ENCODE measurements around the gene RCN2.
A peak's percentile ranks its signal among the peaks of the same experiment; 100 is the strongest.
"Not testable (repeated sequence)": the region's sequence is repeated elsewhere in the genome, so short reads cannot be mapped to it uniquely, and the experiment has no call there.

RCN2 gene, protein sequence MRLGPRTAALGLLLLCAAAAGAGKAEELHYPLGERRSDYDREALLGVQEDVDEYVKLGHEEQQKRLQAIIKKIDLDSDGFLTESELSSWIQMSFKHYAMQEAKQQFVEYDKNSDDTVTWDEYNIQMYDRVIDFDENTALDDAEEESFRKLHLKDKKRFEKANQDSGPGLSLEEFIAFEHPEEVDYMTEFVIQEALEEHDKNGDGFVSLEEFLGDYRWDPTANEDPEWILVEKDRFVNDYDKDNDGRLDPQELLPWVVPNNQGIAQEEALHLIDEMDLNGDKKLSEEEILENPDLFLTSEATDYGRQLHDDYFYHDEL

DNA sequence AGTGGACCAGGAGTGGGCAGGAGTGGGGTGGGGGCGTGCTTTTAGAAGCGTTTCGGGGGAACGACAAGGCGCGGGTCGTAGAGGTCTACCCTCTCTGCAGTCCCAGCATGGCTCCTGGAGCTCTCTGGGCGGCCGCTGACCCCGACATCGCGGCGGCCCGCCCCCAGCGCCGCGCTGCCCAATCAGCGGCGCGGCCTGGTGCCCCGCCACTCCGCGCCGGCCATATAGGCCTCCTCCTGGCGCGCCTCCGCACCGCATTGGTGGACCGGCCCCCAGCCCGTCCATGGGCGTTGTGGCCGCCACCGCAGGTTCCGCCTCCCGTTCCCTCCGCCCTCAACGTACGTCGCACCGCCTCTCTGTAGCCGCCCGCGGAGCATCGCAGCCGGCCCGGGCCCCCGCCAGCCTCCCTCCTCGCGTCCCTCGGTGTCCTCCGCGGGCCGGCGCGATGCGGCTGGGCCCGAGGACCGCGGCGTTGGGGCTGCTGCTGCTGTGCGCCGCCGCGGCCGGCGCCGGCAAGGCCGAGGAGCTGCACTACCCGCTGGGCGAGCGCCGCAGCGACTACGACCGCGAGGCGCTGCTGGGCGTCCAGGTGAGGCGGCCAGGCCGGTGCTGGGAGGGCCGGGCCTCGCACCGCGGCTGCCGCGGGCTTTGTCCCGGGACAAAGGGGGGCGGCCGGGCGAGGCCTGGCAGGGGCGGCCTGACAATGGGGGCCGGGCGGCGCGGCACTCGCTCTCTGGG lies at the start of gene RCN2:
Gene RCN2 (plus strand): TSS at position 353 of the 738 bp plus-strand sequence. CDS start 93 bp downstream, at position 446.
- peak; percentile 62 for DNase-seq

DNA sequence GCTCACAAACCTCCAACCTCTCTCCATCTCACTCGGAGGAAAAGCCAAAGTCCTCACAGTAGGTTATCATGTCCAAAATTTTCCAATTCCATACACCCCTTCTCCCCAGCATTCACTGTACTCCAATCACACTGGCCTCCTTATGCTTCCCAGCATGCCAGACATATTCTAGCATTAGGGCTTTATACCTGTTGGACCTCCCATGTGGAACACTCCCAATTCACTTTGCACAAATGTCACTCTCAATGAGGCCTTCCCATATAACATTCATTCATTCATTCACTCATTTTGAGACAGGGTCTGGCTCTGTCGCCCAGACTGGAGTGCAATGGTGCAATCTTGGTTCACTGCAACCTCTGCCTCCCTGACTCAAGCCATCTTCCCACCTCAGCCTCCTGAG lies 46.3 kb upstream of the RCN2 start:
- no peak for DNase-seq

DNA sequence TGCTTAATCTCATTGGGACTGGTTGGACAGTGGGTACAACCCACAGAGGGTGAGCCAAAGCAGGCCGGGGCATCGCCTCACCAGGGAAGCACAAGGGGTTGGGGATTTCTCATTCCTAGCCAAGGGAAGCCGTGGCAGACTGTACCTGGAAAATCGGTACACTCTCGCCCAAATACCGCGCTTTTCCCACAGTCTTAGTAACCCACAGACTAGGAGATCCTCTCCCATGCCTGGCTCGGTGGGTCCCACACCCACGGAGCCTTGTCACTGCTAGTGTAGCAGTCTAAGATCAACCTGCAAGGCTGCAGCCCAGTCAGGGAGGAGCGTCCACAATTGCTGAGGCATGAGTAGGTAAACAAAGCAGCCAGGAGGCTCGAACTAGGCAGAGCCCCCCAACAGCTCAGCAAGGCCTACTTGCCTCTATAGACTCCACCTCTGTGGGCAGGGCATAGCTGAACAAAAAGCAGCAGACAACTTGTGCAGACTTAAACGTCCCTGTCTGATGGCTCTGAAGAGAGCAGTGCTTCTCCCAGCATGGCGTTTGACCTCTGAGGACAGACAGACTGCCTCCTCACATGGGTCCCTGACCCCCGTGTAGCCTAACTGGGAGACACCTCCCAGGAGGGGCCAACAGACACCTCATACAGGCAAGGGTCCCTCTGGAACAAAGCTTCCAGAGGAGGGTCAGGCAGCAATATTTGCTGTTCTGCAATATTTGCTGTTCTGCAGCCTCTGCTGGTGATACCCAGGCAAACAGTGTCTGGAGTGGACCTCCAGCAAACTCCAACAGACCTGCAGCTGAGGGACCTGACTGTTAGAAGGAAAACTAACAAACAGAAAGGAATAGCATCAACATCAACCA lies 44.0 kb upstream of the RCN2 start:
- DNase-seq, result not testable (repeated sequence)

DNA sequence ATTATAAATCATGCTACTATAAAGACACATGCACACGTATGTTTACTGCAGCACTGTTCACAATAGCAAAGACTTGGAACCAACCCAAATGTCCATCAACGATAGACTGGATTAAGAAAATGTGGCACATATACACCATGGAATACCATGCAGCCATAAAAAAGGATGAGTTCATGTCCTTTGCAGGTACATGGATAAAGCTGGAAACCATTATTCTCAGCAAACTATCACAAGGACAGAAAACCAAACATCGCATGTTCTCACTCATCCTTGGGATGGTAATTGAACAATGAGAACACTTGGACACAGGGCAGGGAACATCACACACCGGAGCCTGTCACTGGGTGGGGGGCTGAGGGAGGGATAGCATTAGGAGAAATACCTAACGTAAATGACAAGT lies 38.7 kb upstream of the RCN2 start:
- not testable (repeated sequence) for DNase-seq

DNA sequence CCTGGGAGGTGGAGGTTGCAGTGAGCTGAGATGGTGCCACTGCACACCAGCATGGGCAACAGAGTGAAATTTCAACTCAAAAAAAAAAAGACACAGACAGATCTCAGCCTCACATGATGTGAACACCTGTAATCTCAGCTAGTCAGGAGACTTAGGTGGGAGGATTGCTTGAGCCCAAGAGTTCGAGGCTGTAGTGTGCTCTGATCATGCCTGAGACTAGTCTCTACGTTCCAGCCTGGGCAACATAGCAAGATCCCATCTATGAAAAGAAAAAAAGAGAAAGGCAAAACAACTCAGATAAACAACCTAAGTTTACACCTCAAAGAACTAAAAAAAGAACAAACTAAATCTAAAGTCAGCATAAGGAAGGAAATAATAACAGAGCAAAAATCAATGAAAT lies 37.4 kb upstream of the RCN2 start:
- DNase-seq, result no peak

DNA sequence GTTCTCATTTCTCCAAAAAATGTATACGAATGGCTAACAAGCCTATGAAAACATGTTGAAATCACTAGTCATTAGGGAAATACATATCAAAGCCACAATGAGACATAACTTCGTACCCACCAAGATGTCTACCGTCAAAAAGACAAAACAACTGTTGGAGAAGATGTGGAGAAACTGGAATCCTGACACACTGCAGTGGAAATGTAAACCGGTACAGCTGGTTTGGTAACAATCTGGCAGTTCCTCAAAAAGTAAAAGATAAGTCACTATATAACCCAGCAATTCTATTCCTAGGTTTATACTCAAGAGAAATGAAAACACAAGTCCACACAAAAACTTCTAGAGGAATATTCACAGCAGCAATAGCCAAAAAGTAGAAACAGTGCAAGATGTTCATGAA lies 33.4 kb upstream of the RCN2 start:
- no peak for DNase-seq

DNA sequence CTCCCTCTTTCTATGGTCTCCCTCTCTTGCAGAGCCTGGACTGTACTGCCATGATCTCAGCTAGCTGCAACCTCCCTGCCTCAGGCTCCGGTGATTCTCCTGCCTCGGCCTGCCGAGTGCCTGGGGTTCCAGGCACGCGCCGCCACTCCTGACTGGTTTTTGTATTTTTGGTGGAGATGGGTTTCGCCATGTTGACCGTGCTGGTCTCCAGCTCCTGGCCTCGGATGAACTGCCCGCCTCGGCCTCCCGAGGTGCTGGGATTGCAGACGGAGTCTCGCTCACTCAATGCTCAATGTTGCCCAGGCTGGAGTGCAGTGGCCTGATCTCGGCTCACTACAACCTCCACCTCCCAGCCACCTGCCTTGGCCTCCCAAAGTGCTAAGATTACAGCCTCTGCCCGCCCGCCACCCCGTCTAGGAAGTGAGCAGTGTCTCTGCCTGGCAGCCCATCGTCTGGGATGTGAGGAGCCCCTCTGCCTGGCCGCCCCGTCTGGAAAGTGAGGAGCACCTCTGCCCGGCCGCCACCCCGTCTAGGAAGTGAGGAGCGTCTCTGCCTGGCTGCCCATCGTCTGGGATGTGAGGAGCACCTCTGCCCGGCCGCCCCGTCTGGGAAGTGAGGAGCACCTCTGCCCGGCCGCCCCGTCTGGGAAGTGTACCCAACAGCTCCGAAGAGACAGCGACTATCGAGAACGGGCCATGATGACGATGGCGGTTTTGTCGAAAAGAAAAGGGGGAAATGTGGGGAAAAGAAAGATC lies 32.2 kb upstream of the RCN2 start:
- DNase-seq, result not testable (repeated sequence)

DNA sequence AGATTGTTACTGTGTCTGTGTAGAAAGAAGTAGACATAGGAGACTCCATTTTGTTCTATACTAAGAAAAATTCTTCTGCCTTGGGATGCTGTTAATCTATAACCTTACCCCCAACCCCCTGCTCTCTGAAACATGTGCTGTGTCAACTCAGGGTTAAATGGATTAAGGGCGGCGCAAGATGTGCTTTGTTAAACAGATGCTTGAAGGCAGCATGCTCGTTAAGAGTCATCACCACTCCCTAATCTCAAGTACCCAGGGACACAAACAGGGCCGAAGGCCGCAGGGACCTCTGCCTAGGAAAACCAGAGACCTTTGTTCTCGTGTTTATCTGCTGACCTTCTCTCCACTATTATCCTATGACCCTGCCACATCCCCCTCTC lies 31.6 kb upstream of the RCN2 start:
- DNase-seq, result not testable (repeated sequence)

DNA sequence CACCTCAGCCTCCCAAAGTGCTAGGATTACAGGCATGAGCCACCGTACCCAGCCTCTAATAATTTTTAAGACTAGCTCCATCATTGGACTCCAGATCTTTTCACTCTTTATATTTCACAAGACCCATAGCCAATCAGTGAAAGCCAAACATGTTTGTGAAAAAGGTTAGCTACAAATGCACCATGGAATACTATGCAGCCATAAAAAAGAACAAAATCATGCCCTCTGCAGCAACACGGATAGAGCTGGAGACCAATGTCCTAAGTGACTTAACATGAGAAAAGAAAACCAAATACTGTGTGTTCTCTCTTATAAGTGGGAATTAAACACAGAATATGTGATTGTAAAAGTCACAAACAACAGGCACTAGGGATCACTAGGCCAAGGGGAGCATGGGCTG lies 29.6 kb upstream of the RCN2 start:
- no peak for DNase-seq

DNA sequence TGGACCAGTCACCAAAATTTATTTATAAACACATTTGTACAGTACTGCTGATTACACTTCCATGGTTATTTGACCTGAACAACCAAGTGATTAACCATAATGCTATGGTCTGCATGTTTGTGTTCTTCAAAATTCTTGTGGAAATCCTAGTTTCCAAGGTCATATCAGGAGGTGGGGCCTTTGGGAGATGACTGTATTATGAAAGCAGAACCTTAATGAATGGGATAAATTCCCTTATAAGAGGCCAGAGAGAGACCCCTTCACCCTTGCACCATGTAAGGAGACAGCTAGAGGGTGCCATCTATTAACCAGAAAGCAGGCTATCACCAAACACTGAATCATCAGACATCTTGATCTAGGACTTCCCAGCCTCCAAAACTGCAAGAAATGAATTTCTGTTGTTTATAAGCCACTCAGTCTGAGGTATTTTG lies 28.3 kb upstream of the RCN2 start:
- peak; percentile 9 for DNase-seq

DNA sequence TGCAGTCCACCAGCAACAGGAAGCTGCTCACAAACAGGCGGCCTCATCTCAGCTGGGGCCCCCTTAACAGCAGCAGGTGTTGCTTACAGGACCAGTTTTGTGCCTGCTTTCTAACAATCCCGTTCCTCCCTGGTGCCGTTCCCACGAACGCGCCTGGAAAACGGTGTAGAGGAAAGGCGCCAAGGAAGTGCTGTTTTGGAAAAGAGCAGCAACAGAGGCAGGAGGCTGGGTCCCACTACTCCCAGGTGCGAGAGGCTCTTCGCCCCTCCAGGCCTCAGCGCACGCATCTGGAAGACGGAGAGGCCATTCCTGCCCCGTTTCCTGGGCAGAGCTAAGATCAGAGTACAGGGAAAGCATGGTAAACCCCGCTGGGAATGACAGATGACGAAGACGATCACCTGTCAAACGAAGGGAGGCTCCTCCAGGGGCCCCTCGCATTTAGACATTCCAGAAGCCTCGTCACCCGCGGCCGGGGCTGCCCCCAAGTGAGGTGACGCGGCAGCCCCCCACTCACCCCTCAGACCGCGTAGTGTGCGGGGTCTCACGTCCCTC lies 27.0 kb upstream of the RCN2 start:
- DNase-seq, result no peak

DNA sequence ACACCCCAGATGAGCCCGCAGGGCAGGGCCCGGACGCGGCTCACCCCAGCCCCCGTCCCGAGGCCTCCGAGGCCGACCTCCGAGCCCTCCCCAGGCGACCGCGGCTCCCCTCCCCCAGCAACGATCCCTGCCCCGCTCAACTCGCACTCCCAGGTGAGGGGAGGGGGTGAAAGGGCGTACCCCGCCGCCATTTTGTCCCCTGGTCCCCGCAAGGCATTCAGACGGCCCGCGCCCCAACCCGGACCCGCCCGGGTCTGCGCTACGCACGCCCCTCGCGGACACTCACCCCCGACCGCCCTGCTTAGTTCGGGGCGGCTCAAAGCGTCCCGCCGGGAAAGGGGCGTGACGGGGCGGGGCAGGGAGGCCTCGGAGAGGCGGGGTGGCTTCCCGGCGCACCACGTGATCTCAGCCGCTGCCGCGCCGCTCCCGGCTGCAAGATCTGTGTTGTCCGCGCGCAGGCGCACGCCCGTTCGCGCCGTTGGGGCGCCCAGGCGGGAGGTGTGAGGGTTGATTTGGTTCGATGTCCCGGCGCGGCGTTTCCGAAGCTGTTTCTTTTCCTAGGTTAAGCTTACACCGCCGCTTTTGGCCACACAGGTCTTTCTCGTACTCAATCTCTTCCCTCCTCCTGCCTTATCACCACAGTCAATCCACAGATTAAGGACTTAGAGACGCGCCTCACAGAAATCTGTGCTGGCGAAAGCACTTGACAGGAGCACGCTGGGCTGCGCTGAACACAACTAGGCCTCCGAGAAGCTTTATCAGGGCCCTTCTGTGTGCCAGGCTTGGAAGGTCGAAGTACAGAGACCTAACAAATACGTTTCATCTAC lies 26.3 kb upstream of the RCN2 start, which contains the start of gene SCAPER:
Gene SCAPER (minus strand): TSS at position 328 of the 827 bp plus-strand sequence. CDS start 21,523 bp downstream, outside the sequence.
- peak; percentile 42 for DNase-seq

DNA sequence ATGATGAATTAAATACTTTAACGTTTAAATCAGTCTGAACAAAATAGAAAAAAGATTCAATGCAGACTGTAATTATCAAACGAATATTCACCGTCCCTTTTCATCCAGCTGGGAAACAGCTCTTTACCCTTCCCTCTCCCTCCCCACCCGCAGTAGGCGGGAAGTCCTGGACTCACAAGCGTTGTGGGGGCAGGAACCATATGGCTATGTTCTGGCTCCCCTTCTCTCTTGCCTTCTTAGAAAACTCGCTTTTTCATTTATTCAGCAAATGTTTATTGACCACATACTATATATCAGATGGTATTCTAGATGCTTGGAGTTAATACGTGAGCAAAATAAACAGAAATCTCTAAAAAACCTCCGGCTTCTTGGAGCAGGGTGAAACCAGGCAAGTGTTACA lies 25.7 kb upstream of the RCN2 start:
- no peak for DNase-seq

DNA sequence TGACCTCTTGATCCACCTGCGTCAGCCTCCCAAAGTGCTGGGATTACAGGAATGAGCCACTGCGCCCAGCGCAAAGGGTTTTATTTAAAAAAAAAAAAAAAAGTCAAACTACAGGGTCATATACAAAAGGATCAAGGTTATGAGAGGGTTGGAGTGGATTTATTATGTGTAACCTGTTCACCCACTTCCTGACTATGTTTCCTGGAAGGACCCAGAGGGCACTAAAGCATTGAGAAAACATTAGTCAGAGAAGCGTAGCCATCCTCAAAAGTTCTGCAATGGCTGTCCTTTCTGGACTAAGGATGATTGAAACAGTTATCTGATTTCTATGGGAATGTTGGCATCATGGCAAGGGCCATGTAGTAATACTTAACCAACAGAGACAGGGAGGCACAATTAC lies 19.1 kb upstream of the RCN2 start:
- DNase-seq, result no peak

DNA sequence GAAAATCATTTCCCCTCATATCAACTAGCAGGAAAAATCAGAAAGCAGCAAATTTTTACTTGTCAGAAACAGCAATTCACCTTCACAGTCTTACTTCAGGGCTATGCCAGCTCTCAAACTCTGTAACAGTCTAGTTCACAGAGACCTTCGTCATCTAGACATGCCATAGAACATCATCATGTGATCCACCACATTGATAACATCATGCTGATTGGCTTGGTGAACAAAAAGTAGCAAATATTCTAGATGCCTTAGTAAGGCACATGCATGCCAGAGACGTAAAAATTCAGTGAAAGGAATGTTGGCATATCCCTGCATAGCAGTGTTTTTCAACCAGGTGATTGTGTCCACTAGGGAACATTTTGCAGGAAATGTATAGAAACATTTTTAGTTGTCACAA lies 17.8 kb upstream of the RCN2 start:
- DNase-seq, result no peak

DNA sequence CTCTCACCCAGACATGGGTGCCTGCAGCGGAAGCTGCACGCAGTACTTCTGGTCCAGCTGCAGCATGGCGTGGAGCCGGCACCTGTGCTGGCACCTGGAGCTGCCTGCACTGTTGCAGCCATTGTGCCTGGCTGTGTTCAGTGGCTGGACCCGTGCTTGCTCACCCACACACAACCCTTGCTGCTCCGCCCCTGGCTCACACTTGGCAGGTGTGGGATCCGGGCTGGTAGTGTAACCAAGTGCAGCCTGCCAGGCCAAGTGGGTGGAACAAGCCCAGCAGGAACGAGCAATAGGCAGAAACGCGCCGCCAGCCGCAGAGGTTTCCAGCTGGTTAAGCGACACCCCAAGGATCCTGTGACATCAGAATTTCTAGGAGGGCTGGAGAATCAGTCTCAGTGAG lies 15.2 kb upstream of the RCN2 start:
- no peak for DNase-seq

DNA sequence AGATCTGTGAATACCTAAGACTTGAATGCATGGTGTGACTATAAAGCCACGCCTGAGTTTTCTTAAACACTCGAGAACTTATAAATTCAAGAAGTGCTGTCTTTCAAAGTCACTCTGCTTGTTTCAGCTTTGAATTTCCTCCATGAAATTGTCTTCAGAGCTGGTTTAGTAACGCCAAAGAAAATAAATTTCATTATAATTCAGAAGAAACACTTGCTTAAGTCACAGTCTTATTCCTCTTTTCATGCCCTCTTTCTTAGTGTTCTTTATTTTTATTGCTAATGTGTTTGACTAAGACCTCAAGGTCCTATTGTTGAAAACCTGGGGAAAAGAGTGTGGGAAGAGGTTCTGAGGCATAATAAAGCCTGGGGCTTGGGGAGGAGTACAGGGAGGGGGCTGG lies 3.3 kb upstream of the RCN2 start:
- DNase-seq, result no peak

DNA sequence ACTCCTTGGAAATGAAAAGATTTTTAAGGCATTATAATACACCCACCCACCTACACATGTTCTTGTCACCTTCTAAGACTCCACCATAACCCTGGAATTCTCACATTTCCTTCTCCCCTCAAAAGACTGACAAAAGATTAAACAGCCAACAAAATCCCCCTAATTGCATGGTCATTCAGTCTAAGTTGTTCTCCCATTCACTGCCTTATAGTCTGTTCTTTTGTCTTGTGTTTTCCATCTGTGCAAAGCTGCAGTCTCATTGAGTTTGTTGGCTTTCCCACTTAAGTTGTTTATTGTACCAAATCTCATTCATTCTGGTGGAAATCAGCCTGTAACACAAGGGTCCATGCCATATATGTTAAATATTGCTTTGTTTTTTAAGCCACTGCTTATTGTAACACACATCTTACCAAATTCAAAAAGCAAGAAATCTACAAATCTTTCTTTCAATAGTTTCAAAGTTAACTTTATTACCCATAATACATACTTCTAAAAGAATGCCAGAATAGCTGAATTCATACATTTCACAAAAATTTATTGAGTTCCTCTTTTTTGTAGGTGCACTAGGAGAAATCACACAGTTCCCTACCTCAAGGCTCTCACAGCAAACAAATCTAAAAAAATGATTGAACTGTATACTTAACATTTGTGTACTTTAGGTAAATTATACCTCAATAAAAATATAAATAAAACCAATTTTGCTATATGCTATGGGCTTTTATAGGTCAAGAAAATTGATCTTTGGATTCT lies 2.4 kb upstream of the RCN2 start:
- DNase-seq, result no peak

DNA sequence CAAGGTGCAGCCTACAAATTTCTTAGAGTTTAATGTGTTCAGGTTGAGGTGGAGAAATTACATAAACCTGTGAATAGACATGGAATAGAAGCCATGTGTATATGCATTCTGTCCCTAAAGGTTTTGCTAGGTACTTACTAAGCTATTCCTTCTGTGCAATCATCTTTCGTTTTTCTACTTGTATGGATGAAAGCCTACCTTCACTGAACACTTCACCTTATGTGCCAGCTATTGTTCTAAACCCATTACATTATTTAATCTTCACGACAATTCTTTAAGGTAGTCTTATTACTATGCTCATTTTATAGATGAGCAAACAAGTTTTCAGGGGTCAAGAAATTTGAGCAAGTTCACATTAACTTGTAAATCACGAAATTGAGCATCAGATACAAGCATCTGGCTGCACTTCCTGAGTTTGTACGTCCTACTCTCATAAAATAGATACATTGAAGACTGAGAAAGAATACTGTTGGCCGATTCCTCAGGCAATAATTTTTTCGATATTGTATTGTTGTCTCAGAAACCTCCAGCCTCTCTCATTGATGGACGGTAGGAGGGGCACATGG lies 635 bp upstream of the RCN2 start:
- DNase-seq, result no peak

Measured in DMS 273 treated with DMSO at 0.1 percent for 48 hours (cell line).